ENCODE results near the gene KBTBD8.

The KBTBD8 gene

DNA sequence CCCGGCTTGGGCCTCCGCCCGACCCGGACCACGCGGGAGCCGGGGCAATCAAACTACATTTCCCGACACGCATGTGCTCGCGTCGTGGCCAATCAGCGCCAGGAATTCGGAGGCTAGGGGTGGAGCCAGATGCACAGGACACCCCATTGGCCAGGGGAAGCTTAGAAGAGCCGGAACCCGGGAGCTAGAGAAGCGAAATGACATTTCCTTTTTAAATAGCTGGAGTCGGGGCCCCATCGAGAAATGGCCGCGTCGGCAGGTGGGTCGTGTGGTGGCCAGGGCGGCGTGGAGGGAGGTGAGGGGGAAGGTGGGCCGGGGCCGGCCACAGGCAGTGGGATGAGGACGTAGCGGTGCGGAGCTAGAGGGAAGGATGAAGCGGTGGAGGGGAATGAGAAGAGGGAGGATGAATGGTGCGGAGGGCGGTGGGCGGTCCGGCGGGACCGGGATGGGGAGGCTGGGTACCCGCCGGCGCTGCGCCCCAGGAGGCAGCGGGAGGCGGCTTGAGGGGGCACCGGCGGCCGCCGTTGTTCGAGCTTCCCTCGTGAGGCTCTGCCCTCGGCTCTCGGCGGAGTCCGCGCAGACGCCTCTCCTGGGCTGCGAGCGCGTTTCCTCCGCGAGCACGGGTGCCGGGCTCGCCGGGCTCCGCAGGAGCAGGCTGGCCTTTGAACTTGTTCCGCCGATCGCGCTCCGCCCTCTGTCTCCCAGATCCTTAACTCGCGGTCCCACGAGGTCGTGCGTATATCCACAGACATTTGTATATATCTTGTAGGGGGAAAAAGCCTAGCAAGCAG lies at the start of gene KBTBD8:
Gene KBTBD8, plus strand, starts transcription at position 195 of the 791 bp plus-strand sequence. Its CDS starts 49 bp downstream, at position 244.
- DNase-seq (ENCODE audit: low spot score): peak; percentile 76

GRCh38 chr3:66948838-66949237 lies 49.3 kb upstream of the KBTBD8 start:
- DNase-seq (ENCODE audit: low spot score): no peak

DNA sequence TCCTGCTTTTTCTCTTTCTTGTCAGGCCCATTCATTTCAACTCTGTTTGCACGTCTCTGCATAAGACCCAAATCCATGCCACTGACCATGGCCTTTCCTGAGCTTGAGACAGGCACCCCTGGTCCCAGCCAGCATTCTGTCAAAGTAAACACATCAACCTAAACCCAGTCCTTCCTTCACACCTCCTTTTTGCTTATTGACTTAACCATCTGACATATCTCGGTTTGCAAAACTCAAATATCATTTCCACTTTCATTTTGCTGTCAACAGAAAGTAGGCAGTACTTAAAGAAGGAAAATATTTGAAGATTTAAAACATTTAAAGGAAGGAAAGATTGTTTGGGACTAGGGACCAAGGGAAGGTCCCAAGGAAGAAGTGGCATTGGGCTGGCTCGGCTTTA lies 48.2 kb upstream of the KBTBD8 start:
- no peak for DNase-seq (ENCODE audit: low spot score)

DNA sequence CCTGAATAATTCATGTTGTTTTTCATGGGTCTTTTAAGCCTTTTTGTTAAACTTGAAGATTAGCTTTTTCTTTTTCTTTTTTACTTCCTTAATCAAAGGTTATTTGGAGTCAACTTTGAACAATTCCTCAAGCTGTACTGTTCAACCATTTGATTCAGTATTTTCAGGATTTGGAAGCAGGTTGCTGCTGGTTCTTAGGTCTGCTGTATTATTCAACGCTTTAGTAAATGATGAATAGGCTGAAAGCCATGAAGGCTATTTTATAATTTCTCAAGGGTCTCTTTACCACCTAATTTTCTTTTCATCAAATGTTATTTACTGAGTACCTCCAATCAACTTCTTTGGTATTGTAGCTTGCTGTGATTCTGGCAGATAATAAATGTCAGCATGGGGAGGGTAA lies 45.8 kb upstream of the KBTBD8 start:
- DNase-seq (ENCODE audit: low spot score): no peak

GRCh38 chr3:66953934-66954445 lies 44.1 kb upstream of the KBTBD8 start:
- no peak for DNase-seq (ENCODE audit: low spot score)

DNA sequence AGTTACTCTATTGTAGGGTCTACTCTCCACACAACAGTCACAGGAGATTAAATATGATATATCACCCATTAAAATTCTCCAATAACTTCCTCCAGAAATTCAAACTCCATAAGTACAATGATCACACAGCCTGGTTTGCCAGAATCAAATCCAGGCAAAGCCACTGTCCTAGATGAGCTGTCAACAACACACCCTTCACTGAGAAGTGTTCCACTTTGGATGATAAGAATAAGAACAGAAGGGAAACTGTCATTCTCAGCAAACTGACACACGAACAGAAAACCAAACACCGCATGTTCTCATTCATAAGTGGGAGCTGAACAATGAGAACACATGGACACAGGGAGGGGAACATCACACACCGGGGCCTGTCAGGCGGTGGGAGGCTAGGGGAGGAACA lies 41.4 kb upstream of the KBTBD8 start:
- DNase-seq (ENCODE audit: low spot score): no peak

DNA sequence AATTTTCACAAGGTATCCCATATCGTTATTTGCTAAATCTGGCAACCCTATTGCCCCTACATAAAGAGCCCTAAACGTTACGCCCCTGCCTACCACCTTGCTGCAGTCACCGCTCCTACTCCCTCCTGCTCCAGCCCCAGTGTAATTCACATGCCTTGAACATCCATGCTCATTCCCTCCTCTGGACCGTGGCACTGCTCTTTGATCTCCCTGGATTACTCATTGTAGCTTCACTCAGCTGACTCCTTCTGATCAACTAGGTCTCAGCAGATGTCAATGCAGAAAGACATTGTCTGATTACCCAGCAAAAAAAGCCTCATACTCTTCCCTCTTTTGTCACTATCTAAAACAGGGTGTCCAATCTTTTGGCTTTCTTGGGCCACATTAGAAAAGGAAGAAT lies 40.7 kb upstream of the KBTBD8 start:
- no peak for DNase-seq (ENCODE audit: low spot score)

- no peak for DNase-seq (ENCODE audit: low spot score)
These were observed 40.0 kb upstream of the KBTBD8 start for GRCh38 chr3:66958067-66958466.

DNA sequence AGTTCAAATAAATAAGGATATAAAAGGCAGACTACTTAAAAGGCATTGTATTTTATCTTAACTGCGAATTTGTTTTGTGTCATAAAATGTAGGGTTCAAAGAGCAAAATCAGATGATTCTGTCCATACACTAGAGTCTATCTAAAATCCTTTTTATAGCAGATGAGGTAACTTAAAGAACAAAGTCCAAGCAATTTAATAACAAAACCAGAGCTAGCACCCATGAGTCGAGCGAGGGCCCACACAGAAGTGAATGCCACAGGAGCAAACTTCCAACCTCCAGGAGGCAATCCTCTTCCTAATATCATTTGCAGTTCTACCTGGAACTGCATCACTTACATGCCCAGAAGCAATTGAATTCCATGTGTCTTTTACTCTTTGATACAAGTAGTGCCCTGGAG lies 35.4 kb upstream of the KBTBD8 start:
- DNase-seq (ENCODE audit: low spot score): no peak

- no peak for DNase-seq (ENCODE audit: low spot score)
These were observed 26.9 kb upstream of the KBTBD8 start for GRCh38 chr3:66971245-66971644.

GRCh38 chr3:66971891-66972551 lies 26.1 kb upstream of the KBTBD8 start:
- DNase-seq (ENCODE audit: low spot score): peak; percentile 18

GRCh38 chr3:66980791-66981190 lies 17.3 kb upstream of the KBTBD8 start:
- DNase-seq (ENCODE audit: low spot score): no peak

GRCh38 chr3:66983101-66983500 lies 15.0 kb upstream of the KBTBD8 start:
- no peak for DNase-seq (ENCODE audit: low spot score)

- no peak for DNase-seq (ENCODE audit: low spot score)
These were observed 12.7 kb upstream of the KBTBD8 start for GRCh38 chr3:66985336-66985920.

DNA sequence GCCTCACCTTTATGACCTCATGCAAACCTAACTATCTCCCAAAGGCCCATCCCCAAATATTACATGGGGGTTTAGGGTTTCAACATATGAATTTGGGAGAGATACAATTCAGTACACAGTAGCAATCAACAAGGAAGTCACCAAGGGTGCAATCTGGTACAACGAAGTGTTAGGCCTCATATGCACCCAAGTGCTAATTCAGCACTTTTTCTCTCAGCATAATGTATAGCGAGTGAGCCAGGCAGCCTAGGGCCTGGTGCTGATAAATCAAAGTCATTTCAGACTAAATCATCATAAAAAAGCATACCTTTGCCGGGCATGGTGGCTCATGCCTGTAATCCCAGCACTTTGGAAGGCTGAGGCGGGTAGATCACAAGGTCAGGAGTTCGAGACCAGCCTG lies 11.7 kb upstream of the KBTBD8 start:
- no peak for DNase-seq (ENCODE audit: low spot score)

- DNase-seq (ENCODE audit: low spot score): no peak
These were observed 8.9 kb upstream of the KBTBD8 start for GRCh38 chr3:66989241-66989640.

- DNase-seq (ENCODE audit: low spot score): no peak
These were observed 8.0 kb upstream of the KBTBD8 start for GRCh38 chr3:66989860-66990696.

GRCh38 chr3:66991459-66991858 lies 6.6 kb upstream of the KBTBD8 start:
- DNase-seq (ENCODE audit: low spot score): no peak

DNA sequence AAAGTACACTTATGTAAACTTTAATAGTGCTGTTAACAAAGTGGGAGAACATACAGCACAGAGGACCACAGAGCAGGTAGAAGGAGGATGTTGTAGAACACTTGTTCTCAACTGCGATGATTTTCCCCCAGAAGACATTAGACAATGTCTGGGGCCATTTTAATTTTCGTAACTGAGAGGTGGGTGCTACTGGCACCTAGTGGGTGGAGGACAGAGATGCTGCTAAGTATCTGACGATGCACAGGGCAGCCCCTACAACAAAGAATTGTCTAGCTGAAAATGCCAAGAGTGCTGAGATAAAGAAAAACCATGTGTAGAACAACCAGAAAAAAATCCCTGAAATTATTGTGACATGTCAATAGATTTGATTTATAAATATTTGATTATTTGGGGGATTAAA lies 5.0 kb upstream of the KBTBD8 start:
- no peak for DNase-seq (ENCODE audit: low spot score)

DNA sequence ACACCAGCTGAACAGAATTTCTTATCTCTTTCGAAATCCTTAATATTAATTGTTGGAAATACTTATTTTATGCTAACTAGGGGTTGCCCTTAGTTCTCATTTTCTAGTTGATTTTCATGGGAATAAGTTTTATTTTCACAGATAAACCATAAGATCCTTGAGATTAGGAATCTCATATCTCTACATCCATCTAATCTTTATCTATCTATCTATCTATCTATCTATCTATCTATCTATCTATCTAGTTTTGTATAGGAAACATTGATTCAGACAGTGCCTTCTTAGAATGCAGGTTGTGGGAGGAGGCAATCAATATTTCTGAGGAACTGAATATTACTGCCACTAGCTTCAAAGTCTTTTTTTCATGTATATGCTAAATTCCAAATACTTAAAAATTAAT lies 3.5 kb upstream of the KBTBD8 start:
- DNase-seq (ENCODE audit: low spot score): no peak

- DNase-seq (ENCODE audit: low spot score): no peak
These were observed 1.4 kb upstream of the KBTBD8 start for GRCh38 chr3:66996696-66997095.

DNA sequence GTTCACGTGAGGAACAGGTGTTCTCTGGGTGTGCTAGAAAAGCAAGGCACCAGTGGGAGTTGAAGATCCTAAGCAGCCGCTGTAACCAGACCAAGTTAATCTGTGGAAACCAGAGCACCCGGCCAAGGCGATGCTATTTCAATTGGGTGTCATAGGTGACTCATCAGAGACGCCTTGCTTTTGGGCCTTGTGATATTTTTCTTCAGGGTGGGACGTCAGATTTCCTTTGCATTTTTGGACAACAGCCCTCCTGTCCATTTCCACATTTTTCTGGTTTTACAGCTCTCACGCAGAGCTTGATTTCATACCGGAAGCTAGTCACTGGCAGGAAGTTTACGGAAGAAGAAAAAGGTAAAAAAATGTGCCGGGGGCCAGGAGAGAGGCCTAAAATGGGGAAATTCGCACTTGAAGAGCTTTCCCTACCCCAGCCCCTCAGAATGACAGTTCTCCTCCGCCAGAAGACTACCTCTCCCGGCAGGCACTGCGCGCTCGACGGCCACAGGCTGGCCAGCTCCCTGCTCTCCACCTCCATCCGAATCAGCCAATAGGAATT lies 471 bp upstream of the KBTBD8 start:
- DNase-seq (ENCODE audit: low spot score): no peak
